Measurements from ENCODE around the gene MTCH1. TPM values are rescaled to one million over a fixed set of nuclear protein-coding genes. Genes with fewer than 3 reads are reported as not detected.

Gene MTCH1
- total RNA-seq, 1 donor from 2014 or later, result 128 TPM

- intact Hi-C loops (cut with micrococcal nuclease), result no loop called here
Observed at GRCh38 chr6:36973190-36973589, 12.8 kb downstream of the MTCH1 start.

GRCh38 chr6:36971921-36972673, 13.9 kb downstream of the MTCH1 start:
- intact Hi-C loops (cut with micrococcal nuclease), result no loop called here

- intact Hi-C loops (cut with micrococcal nuclease), result no loop called here
Observed at GRCh38 chr6:36970892-36971842, 14.8 kb downstream of the MTCH1 start.

- intact Hi-C loops (cut with micrococcal nuclease), result no loop called here
Observed at GRCh38 chr6:36969988-36970891, 15.8 kb downstream of the MTCH1 start.

GRCh38 chr6:36969240-36969691, 16.7 kb downstream of the MTCH1 start:
- intact Hi-C loops (cut with micrococcal nuclease), result no loop called here

GRCh38 chr6:36968266-36968977, 17.6 kb downstream of the MTCH1 start:
- intact Hi-C loops (cut with micrococcal nuclease), result no loop called here

GRCh38 chr6:36967757-36968156, 18.2 kb downstream of the MTCH1 start:
- intact Hi-C loops (cut with micrococcal nuclease), result no loop called here

GRCh38 chr6:36967301-36967700, 18.7 kb downstream of the MTCH1 start:
- intact Hi-C loops (cut with micrococcal nuclease), result no loop called here

- intact Hi-C loops (cut with micrococcal nuclease), result no loop called here
Observed at GRCh38 chr6:36964908-36965307, 21.1 kb downstream of the MTCH1 start.

GRCh38 chr6:36964349-36964748, 21.6 kb downstream of the MTCH1 start:
- intact Hi-C loops (cut with micrococcal nuclease), result no loop called here

- intact Hi-C loops (cut with micrococcal nuclease), result loop anchor here (1.0 kb wide), 3 partner anchors 51 to 89 kb away; partner anchors contain the start of genes C6orf89 and PPIL1
Observed at GRCh38 chr6:36963451-36964290, 22.3 kb downstream of the MTCH1 start.

GRCh38 chr6:36962874-36963273, 23.1 kb downstream of the MTCH1 start:
- intact Hi-C loops (cut with micrococcal nuclease), result loop anchor here (1.0 kb wide), 3 partner anchors 51 to 89 kb away; partner anchors contain the start of genes C6orf89 and PPIL1

- intact Hi-C loops (cut with micrococcal nuclease), result no loop called here
Observed at GRCh38 chr6:36961441-36962435, 24.3 kb downstream of the MTCH1 start.

GRCh38 chr6:36959555-36960250, 26.3 kb downstream of the MTCH1 start:
- intact Hi-C loops (cut with micrococcal nuclease), result no loop called here

GRCh38 chr6:36958775-36959554, 27.0 kb downstream of the MTCH1 start:
- intact Hi-C loops (cut with micrococcal nuclease), result no loop called here

- intact Hi-C loops (cut with micrococcal nuclease), result no loop called here
Observed at GRCh38 chr6:36957773-36958271, 28.2 kb downstream of the MTCH1 start.

GRCh38 chr6:36956446-36956820, 29.6 kb downstream of the MTCH1 start:
- intact Hi-C loops (cut with micrococcal nuclease), result no loop called here
